IPS-20b (cell line): ENCODE results near the gene CLDN24.

Experiments used
- H3K27ac ChIP-seq: one replicate; pipeline ENCODE4 v1.5.1; 2013; ENCODE audit warnings: low read length
- H3K27me3 ChIP-seq: 2 replicates; pipeline ENCODE4 v1.6.1; 2013; ENCODE audit warnings: mild to moderate bottlenecking, low read length, inconsistent platforms; ENCODE audit not compliant: insufficient read depth
- H3K36me3 ChIP-seq: 2 replicates; pipeline ENCODE4 v1.6.1; 2013; ENCODE audit warnings: low read depth, mild to moderate bottlenecking, inconsistent platforms, low read length, moderate library complexity; ENCODE audit not compliant: insufficient read depth
- H3K4me1 ChIP-seq: 2 replicates; pipeline ENCODE4 v1.6.1; 2013; ENCODE audit warnings: mild to moderate bottlenecking, control low read depth, inconsistent platforms, low read length, moderate library complexity; ENCODE audit not compliant: insufficient read depth
- H3K4me3 ChIP-seq: 2 replicates; pipeline ENCODE4 v1.5.1; 2013; ENCODE audit warnings: mild to moderate bottlenecking, low read length, inconsistent platforms
- H3K9ac ChIP-seq: 2 replicates; pipeline ENCODE4 v1.6.1; 2013; ENCODE audit warnings: low read depth, mild to moderate bottlenecking, inconsistent platforms, low read length, moderate library complexity
- H3K9me3 ChIP-seq: 2 replicates; pipeline ENCODE4 v1.6.1; 2013; ENCODE audit warnings: mild to moderate bottlenecking, low read depth, low read length, inconsistent platforms; ENCODE audit not compliant: insufficient read depth

The CLDN24 gene

GRCh38 chr4:183314806-183315205 lies 7.4 kb downstream of the CLDN24 start:
- Histone ChIP-seq H3K9me3 (no peaks in the 10 kb centered on the region), H3K9ac (no peak overlapping the region), H3K36me3 (peaks cover 73% of the 10 kb centered on the region)

GRCh38 chr4:183314336-183314735 lies 7.9 kb downstream of the CLDN24 start:
- no peak overlapping the region for H3K27ac ChIP-seq
- H3K27me3 ChIP-seq: no peaks in the 10 kb centered on the region
- H3K4me3 ChIP-seq: no peak overlapping the region
- H3K9ac ChIP-seq: no peak overlapping the region
- H3K9me3 ChIP-seq: no peaks in the 10 kb centered on the region
- H3K4me1 ChIP-seq: no peaks in the 10 kb centered on the region
- peaks cover 70% of the 10 kb centered on the region for H3K36me3 ChIP-seq

More at GRCh38 chr4:183314806-183315205, 7.4 kb downstream of the CLDN24 start:
- H3K27ac ChIP-seq: no peak overlapping the region
- no peaks in the 10 kb centered on the region for H3K4me1 ChIP-seq
- no peaks in the 10 kb centered on the region for H3K27me3 ChIP-seq
- no peak overlapping the region for H3K4me3 ChIP-seq

- Histone ChIP-seq H3K27me3 (no peaks in the 10 kb centered on the region), H3K9me3 (no peaks in the 10 kb centered on the region), H3K4me3 (no peak overlapping the region), H3K27ac (no peak overlapping the region), H3K36me3 (peaks cover 57% of the 10 kb centered on the region), H3K9ac (no peak overlapping the region), H3K4me1 (no peaks in the 10 kb centered on the region)
Observed at GRCh38 chr4:183312841-183313240, 9.4 kb downstream of the CLDN24 start.

GRCh38 chr4:183306811-183307210 lies 15.4 kb downstream of the CLDN24 start:
- no peak overlapping the region for H3K27ac ChIP-seq
- H3K4me3 ChIP-seq: no peak overlapping the region
- H3K27me3 ChIP-seq: no peaks in the 10 kb centered on the region
- H3K9me3 ChIP-seq: no peaks in the 10 kb centered on the region
- H3K9ac ChIP-seq: no peak overlapping the region
- H3K4me1 ChIP-seq: no peaks in the 10 kb centered on the region
- H3K36me3 ChIP-seq: peaks cover 25% of the 10 kb centered on the region

- Histone ChIP-seq H3K4me3 (no peak overlapping the region), H3K4me1 (no peaks in the 10 kb centered on the region), H3K9me3 (no peaks in the 10 kb centered on the region), H3K27ac (no peak overlapping the region), H3K9ac (no peak overlapping the region), H3K27me3 (no peaks in the 10 kb centered on the region), H3K36me3 (peaks cover 39% of the 10 kb centered on the region)
Observed at GRCh38 chr4:183304538-183304937, 17.7 kb downstream of the CLDN24 start.

- no peak overlapping the region for H3K4me3 ChIP-seq
Observed at GRCh38 chr4:183304067-183304466, 18.2 kb downstream of the CLDN24 start.

GRCh38 chr4:183303301-183303700 lies 18.9 kb downstream of the CLDN24 start:
- H3K27ac ChIP-seq: no peak overlapping the region
- no peaks in the 10 kb centered on the region for H3K9me3 ChIP-seq
- H3K4me1 ChIP-seq: no peaks in the 10 kb centered on the region

More at GRCh38 chr4:183304067-183304466, 18.2 kb downstream of the CLDN24 start:
- H3K4me1 ChIP-seq: no peaks in the 10 kb centered on the region
- H3K9me3 ChIP-seq: no peaks in the 10 kb centered on the region
- no peak overlapping the region for H3K27ac ChIP-seq
- H3K36me3 ChIP-seq: peaks cover 44% of the 10 kb centered on the region
- no peaks in the 10 kb centered on the region for H3K27me3 ChIP-seq
- no peak overlapping the region for H3K9ac ChIP-seq

GRCh38 chr4:183300655-183301054 lies 21.6 kb downstream of the CLDN24 start:
- no peaks in the 10 kb centered on the region for H3K4me1 ChIP-seq
- no peaks in the 10 kb centered on the region for H3K27me3 ChIP-seq
- peaks cover 66% of the 10 kb centered on the region for H3K36me3 ChIP-seq
- H3K9ac ChIP-seq: no peak overlapping the region
- H3K27ac ChIP-seq: no peak overlapping the region
- no peak overlapping the region for H3K4me3 ChIP-seq
- H3K9me3 ChIP-seq: no peaks in the 10 kb centered on the region

More at GRCh38 chr4:183303301-183303700, 18.9 kb downstream of the CLDN24 start:
- H3K36me3 ChIP-seq: peaks cover 51% of the 10 kb centered on the region
- H3K9ac ChIP-seq: no peak overlapping the region
- no peak overlapping the region for H3K4me3 ChIP-seq
- H3K27me3 ChIP-seq: no peaks in the 10 kb centered on the region

- Histone ChIP-seq H3K36me3 (peaks cover 66% of the 10 kb centered on the region), H3K9ac (no peak overlapping the region), H3K27ac (peak overlapping the region; percentile 30), H3K27me3 (no peaks in the 10 kb centered on the region), H3K4me1 (no peaks in the 10 kb centered on the region), H3K4me3 (no peak overlapping the region), H3K9me3 (no peaks in the 10 kb centered on the region)
Observed at GRCh38 chr4:183300070-183300469, 22.2 kb downstream of the CLDN24 start.

- peaks cover 72% of the 10 kb centered on the region for H3K36me3 ChIP-seq
- H3K9me3 ChIP-seq: no peaks in the 10 kb centered on the region
Observed at GRCh38 chr4:183299464-183299863, 22.8 kb downstream of the CLDN24 start.

GRCh38 chr4:183297675-183298074 lies 24.6 kb downstream of the CLDN24 start:
- Histone ChIP-seq H3K27ac (no peak overlapping the region), H3K27me3 (no peaks in the 10 kb centered on the region), H3K9me3 (no peaks in the 10 kb centered on the region), H3K9ac (no peak overlapping the region), H3K36me3 (peaks cover 77% of the 10 kb centered on the region), H3K4me1 (no peaks in the 10 kb centered on the region), H3K4me3 (no peak overlapping the region)

More at GRCh38 chr4:183299464-183299863, 22.8 kb downstream of the CLDN24 start:
- Histone ChIP-seq H3K27me3 (no peaks in the 10 kb centered on the region), H3K9ac (no peak overlapping the region; the same call in 1 of the 2 replicates), H3K4me1 (no peaks in the 10 kb centered on the region), H3K27ac (no peak overlapping the region), H3K4me3 (no peak overlapping the region)

GRCh38 chr4:183295711-183296110 lies 26.5 kb downstream of the CLDN24 start:
- H3K4me1 ChIP-seq: no peaks in the 10 kb centered on the region
- H3K9ac ChIP-seq: no peak overlapping the region
- H3K27ac ChIP-seq: no peak overlapping the region
- H3K27me3 ChIP-seq: no peaks in the 10 kb centered on the region
- H3K36me3 ChIP-seq: peaks cover 76% of the 10 kb centered on the region
- H3K9me3 ChIP-seq: no peaks in the 10 kb centered on the region
- H3K4me3 ChIP-seq: no peak overlapping the region
